KG1 (cell line): ENCODE results near the gene TYRP1.
"Not testable (repeated sequence)": the region's sequence is repeated elsewhere in the genome, so short reads cannot be mapped to it uniquely, and the experiment has no call there.

ENCODE experiments used
- DNase-seq: peaks from one replicate; lab custom pipeline; 2025; lab: John Stamatoyannopoulos, UW

The TYRP1 gene, protein sequence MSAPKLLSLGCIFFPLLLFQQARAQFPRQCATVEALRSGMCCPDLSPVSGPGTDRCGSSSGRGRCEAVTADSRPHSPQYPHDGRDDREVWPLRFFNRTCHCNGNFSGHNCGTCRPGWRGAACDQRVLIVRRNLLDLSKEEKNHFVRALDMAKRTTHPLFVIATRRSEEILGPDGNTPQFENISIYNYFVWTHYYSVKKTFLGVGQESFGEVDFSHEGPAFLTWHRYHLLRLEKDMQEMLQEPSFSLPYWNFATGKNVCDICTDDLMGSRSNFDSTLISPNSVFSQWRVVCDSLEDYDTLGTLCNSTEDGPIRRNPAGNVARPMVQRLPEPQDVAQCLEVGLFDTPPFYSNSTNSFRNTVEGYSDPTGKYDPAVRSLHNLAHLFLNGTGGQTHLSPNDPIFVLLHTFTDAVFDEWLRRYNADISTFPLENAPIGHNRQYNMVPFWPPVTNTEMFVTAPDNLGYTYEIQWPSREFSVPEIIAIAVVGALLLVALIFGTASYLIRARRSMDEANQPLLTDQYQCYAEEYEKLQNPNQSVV

DNA sequence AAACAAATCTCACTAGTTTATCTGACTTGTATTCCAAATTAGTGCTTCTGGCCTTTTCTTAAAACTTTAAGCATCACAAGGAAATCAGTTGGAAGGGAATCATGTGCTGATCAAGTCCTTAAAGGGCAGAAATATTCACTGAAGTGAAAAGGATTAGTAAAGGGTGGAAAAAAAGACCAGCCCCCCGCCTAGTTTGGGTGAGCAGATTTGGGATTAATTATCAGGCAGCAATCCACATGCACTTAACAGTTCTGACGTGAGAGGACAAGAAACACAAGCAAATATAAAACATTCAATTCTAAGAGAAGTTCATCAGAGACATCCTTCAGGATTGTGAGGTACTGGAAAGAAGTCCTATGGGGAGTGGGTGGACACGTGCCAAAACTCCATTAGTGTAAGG lies at the start of gene TYRP1:
Gene TYRP1 (plus strand): TSS at position 245 of the 400 bp plus-strand sequence. CDS start 612 bp downstream, outside the sequence.
- no peak for DNase-seq

DNA sequence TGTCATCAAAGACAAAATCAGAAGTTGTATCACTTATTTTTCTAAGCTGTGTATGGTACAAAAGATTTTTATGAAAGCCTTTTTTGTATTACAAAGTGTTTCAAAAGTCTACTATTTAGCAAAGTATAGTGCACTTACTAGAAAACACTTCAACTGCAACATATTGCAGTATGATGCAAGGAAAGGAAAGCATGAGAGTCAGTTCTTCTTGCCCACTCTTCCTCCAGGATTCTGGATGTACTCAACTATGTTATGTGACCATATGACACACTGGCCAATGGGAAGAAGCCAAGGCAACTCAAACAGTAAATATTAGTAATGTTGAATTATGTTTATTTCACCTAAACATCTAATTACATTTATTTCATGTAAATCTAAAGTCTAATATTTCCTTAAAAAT lies 49.5 kb upstream of the TYRP1 start:
- no peak for DNase-seq

DNA sequence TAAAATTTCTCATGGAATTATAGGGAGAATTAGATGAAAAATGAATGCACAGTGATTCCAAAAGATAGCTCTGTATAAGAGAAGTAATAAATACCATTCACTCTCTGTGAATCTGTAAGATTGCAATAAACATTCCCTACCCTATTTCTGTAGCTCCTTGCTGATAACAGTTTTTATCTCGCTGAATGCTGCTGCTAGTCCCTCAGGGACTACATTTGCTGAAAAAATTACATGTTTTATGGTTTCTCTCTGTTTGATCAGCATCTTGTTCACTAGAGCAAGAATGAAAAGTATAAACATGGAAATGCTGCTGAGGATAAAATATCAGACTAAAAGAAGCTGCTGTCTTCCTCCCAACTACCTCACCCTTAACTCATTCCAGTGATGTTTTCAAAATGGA lies 44.3 kb upstream of the TYRP1 start:
- DNase-seq = no peak

DNA sequence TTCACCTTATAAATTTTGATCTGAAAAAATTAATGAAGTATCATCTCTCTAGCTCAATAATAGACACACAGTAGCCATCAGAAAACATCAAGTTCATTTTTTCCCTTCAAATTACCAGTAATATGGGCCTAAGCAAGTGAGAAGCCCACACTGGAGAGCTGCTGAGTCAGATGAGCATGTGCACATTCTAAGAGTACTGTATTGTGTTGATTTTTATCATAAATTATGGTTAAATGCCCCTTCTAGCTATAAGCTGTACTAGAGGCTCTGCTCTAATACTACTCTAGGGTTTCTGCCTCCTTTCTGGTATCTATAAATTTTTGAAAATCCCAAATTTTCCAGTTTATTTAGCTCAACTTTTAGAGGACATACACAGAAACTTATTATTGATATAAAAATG lies 42.1 kb upstream of the TYRP1 start:
- DNase-seq = no peak

DNA sequence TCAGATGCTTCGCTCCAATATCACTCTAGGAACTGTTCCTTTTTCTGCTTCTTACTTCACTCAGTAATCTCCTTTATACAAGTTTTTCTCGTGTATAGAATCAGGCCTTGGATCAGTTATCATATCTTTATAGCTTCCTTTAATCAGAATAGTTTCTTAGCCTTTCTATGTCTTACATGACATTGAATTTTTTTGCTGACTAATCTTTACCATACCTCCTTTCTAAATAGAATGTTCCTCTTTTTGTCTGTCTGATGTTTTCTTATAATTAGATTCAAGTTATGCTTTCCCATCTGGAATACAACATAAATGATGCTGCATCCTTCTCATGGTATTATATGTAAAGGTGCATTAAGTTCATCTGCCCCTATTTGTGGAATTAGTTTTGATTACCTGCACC lies 40.2 kb upstream of the TYRP1 start:
- DNase-seq = no peak

DNA sequence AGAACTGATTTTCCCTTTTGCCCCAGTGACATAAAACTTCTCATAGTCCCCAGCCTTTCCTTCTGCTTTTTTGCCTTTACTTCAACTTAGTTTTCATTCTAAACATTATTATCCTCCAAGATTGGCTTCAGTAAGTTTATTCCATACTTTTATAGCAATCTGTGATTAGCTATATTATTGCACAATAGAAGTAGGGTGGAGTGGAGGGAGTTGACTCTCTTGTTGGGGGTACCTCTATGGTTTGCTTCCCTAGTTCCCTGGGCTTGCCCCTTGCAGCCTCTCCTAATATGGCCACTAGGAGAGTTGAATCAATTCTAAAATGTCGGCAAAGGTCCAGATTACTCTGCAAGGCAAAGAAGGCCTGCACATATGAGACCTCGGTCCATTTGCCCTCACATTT lies 36.4 kb upstream of the TYRP1 start:
- no peak for DNase-seq

DNA sequence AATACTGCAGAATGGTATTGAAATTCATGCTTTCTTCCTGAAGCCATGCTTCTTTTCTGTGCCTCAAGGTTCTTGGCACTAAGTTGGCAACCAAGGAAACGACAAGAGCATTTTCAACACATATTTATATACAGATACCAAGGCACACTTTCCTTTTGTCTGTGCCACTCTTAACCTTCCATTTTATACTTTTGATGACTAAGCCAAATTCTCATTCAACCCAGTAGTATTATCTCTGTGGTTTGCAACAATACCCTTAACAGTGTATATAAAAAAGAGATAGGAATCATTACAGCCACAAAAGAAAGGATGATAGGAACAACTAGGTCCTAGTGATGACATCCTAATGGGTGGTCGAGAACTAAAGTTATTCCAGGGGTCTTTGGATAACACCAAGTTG lies 36.0 kb upstream of the TYRP1 start:
- no peak for DNase-seq

DNA sequence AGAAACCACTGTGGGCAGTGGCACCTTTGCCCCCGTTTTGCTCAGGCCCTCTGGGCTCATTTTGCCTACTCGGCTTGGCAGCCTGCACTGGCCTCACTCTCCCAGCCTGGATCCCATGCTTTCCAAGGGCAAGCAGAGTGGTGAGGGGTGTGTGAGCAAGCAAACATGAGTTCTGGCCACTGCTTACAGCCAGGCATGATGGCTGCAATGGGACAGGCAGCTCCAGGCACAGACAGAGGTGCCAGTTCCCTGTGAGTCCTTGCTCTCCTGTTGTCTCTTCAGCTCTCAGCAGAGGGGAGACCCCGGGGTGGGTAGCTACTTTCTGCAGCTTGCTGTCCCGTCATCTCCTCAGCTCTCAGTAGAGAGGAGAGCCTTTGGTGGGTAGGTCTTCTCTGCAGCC lies 35.2 kb upstream of the TYRP1 start:
- DNase-seq = no peak

DNA sequence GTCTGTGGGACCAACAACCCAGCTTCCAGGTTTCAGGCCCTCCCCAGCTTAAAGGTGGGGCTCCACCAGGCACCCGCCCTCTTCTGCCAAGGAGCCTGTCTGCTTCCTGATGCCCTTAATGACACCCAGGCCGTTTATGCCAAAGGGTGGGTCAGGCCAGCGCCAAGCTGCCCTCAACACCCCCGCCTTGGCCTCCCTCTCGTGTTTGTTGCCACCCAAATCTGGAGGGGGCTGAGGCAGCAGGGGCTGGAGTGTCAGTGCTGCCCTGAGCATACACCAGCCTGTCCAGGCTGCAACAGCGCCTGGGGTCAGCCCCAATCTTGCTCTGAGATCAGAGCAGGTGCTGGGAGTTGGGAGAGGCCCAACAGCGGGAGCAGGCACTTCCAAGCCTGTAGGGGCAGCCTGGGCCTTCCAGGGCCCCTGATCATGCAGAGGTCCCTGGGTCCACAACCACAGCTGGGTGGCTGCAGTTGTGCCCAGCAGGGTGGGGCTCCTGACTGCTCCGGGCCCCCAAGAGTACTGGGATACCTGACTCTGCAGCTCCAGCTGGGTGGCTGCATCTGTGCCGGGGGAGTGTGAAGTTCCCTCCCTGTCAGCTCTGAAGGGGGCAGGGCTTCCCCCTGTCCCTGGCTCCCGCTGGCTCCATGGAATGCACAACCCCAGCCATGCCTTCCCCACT lies 34.5 kb upstream of the TYRP1 start:
- no peak for DNase-seq

DNA sequence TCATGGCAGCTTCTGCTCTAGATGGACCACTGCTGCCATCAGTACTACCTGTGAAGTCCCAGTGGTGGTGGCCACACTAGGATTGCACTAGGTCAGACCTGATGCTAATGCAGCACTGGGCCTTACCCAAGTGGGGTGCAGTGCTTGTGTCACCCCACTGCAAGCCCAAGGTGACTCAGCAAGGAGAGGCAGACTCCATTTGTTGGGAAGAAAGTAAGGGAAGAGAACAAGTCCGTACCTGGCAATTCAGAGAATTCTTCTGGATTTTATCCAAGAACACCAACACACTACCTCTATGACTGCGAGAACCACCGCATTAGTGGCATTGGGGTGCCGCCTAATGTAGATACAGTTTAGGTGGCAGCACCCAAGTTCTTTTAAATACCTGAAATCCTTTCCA lies 34.0 kb upstream of the TYRP1 start:
- no peak for DNase-seq

DNA sequence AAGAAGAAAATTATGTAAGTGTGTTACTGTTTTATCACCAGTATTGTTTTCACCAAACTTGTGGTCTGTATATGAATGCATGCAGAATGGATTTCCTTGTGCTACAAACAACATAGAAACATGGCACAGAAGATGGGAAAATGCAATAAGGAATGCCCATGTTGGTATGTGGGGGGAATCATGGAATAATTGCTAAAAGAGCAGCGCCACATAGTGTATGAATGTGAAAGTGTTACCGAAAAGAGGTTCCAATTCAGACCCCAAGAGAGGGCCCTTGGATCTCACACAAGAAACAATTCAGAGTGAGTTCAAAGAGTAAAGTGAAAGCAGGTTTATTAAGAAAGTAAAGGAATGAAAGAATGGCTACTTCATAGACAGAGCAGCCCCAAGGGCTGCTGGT lies 26.4 kb upstream of the TYRP1 start:
- DNase-seq = no peak

DNA sequence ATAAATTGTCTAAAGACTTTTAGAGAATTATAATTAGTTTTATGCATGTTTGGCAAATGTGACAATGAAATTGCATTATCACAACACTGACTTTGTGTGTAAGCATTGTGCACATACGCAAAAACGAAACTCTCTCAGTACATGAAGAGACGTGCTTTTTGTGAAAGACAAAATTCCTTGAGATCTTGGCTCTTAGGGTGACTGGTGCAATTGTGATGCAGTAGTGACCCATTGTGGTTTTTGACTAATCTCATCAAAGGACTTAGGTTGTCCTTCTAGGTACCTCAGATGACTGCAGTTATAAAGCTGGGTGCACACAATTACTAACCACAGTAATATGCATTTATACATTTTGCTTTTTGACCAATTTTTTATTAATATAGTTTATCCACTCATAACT lies 25.3 kb upstream of the TYRP1 start:
- no peak for DNase-seq

DNA sequence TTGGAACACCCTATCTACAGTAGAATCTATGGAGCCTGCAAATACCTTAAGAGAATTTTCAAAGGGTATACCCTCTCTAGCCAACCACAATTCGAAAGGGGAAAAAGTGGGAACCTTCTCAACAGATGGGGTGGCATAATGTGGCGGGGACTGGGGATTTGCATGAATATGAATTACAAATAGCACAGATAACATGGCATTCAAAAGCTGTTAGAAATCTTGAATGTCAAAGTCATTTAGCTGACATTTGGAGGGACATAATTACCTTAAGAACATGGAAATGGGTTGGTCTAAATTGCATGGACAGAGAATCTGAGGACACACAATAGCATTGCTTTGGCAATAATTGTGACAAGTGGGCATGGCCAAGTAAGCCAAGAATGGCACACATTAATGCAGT lies 23.2 kb upstream of the TYRP1 start:
- DNase-seq = no peak

DNA sequence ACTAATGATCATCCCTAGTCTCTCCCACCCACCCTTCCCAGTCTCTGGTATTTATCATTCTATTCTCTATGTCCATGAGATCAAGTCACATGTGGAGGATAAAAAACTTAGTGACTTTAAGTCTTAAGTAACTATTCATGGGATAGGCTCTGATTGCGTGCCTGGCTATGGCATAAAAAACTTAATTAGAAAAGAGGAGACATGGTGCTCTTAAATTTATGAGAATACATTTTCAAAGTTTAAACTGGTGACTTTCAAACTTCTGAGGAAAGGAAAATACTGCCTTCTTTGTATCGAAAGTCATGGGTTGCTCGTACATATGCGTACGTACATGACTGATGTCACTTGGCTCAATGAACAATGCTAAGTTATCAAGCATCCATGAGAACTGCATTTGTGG lies 18.2 kb upstream of the TYRP1 start:
- no peak for DNase-seq

DNA sequence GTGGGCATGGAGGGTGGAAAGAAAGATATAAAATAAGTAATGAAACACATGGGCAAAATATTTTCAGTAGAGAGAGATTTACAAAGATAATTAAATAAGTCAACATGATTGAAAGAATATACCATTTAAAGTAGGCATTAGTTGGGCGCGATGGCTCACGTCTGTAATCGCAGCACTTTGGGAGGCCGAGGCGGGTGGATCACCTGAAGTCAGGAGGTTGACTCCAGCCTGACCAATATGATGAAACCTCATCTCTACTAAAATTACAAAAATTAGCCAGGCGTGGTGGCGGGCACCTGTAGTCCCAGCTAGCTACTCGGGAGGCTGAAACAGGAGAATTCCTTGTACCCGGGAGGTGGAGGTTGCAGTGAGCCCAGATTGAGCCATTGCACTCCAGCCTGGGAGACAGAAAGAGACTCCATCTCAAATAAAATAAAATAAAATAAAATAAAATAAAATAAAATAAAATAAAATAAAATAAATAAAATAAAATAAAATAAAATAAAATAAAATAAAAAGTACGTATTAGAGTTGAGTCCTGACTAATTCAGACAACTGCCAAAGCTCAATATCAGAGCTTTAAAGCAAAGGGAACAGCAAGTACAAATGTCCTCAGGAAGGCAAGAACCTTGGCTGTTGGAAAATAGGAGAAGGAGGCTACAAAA lies 15.6 kb upstream of the TYRP1 start:
- DNase-seq = not testable (repeated sequence)

DNA sequence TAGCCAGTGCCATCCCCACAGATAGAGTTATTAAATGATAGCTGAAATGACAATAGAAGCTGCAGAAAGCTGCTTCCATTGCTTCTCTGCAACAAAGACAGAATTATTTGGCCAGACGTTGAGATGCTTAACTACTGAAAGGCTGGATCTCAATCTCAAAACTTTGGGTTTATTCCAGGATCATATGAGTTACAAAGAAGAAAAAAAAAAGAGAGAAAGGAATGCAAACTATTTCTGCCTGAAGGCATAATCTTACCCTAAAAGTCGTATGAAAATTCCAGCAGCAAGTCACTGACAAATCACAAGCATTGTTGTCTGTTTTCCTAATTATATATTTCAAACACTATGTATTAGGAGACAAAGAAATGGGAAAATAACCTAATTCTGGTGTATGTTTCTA lies 12.8 kb upstream of the TYRP1 start:
- DNase-seq = no peak

DNA sequence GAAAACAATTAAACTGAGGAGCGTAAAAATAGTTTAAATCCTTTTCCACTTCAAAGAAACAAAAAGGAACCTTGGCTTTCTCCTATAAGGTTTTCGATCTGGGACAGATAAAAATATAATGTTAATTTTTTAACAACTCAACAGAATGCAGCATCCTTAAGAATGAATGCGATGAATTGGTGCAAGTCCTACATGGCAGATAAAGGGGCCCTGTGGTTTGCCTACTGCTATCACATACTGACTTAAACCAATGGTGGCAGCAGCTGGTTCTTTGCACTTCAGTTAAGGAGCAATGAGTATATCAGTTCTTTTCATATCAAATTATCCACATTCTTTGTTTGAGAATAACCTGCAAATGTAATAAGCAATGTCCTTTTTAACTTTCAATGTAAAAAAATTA lies 12.4 kb upstream of the TYRP1 start:
- no peak for DNase-seq

DNA sequence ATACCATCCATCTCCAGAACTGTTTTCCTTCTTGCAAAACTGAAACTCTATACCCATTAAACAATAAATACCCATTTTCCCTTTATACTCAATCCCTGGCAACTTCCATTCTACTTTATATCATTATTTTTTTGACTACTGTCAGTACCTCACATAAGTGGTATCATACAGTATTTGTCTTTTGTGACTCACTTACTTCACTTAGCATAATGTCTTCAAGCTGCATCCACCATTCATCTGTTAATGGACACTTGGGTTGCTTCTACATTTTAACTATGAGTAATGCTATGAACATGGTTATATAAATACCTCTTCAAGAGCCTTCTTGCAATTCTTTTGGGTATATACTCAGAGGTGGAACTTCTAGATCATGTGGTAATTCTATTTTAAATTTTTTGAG lies 11.6 kb upstream of the TYRP1 start:
- no peak for DNase-seq

DNA sequence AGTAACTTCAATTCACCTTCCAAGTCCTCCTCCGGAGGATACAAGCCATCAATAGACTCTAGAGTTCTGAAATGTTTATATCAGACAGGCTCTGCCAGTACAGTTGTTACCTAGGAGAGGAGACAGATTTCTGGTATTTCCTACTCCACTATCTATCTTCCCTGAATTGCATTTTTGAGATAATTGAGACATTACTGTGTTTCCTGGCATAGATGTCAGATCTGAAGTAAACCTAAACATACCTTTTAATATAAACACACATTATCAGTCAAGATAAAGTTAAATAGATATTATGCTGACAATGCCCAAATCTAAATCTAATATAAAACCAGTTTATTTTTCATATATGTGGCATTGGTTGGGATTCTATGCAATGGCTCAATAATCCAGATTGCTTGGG lies 8.2 kb upstream of the TYRP1 start:
- no peak for DNase-seq

DNA sequence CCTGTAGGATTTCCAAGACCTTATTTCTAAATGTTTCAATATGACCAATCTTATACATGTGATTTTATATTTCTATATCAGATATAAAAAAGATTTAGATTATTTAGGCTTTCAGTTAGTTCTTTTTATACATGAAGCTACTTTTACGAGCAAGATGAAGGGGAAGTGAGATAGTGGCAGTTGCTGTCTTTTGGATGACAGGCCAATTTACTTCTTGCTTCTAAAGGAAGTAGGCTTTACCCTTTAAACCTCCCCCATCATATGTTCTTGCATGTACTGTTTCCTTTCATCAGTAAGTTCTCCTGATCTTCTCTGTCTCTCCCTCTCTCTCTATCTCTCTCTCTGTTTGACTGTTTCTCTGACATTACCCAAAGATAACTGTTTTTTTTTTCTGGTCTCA lies 4.0 kb upstream of the TYRP1 start:
- DNase-seq = no peak

DNA sequence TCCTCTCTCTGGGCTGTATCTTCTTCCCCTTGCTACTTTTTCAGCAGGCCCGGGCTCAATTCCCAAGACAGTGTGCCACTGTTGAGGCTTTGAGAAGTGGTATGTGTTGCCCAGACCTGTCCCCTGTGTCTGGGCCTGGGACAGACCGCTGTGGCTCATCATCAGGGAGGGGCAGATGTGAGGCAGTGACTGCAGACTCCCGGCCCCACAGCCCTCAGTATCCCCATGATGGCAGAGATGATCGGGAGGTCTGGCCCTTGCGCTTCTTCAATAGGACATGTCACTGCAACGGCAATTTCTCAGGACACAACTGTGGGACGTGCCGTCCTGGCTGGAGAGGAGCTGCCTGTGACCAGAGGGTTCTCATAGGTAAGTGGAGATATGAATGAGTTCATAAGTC lies 828 bp downstream of the TYRP1 start:
- DNase-seq = no peak

DNA sequence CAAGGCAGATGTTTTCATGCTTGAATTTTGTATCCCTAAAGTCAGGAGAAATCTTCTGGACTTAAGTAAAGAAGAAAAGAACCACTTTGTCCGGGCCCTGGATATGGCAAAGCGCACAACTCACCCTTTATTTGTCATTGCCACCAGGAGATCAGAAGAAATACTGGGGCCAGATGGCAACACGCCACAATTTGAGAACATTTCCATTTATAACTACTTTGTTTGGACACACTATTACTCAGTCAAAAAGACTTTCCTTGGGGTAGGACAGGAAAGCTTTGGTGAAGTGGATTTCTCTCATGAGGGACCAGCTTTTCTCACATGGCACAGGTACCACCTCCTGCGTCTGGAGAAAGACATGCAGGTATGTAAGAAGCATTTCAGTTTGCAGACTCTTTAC lies 2.3 kb downstream of the TYRP1 start:
- DNase-seq = no peak
